Measurements from ENCODE around the gene FBN1.

Gene FBN1

GRCh38 chr15:48396020-48396419 lies 249.5 kb downstream of the FBN1 start:
- DNase-seq (ENCODE audit: low spot score), result no peak

DNA sequence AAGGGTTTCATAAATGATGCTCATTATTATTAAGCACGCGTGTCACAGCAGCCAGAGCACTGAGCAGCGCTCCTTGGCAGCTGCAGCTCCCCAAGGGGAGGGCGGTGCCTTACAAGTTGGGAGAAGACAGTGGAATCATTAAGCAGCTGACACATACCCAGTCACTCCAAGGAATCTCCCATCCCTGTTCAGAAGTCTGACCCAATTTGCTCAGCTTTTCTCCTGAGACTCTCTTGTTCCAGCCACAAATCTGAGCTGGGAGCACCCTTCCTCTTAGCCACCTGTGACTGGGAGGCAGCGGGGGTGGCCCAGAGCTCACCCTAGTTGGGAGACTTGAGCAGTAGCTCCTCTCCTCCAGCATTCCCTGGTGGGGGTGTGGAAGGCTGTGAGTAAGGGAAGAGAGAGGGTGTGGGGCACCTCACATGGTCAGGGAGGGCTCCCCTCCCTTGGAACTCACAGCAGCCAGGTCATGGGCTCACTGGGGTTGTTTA lies 249.9 kb downstream of the FBN1 start:
- DNase-seq (ENCODE audit: low spot score), result no peak

- no peak for DNase-seq (ENCODE audit: low spot score)
Observed at GRCh38 chr15:48394970-48395369, 250.5 kb downstream of the FBN1 start.

GRCh38 chr15:48393645-48394506 lies 251.6 kb downstream of the FBN1 start:
- DNase-seq (ENCODE audit: low spot score), result no peak

DNA sequence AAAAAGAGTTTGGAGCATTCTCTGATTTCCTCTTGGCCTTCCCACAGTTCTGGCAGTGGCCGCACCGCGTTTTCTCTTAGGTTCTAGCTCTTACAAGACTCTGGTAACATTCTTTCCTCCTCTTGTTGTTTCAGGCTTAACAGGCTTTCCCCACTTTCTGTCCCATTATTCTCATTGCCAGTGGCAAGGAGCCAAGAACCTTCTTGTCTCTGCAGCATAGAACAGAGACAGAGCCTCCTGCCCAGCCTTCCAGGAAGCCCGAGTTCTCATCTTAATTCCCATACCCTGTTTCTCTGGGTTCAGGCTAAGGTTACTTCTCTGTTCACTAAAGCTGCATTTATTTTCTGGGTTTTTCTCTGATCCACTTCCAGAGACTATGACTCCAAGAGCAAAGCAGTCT lies 253.2 kb downstream of the FBN1 start:
- DNase-seq (ENCODE audit: low spot score), result no peak

GRCh38 chr15:48391950-48392349 lies 253.6 kb downstream of the FBN1 start:
- DNase-seq (ENCODE audit: low spot score), result no peak

DNA sequence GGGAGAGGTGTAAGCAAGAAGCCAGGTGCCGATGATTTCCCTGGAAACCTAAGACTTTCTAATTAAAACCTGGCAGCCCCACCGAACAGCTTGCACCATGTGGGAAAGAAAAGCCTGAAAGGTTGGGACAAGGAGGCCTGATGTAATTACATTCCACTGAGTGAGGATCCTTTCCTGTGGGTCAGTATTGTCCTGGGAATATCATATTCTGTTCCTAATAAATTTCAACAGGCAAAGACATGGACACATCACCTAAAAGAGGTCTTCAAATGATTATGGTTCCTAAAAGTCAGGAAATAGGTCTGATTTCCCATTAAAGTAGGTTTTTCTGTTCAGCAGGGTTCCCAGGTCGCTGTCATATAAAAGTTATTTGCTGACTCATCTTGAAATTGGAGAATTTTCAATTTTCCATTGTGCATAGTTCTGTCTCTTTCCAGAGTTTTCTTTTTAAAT lies 255.8 kb downstream of the FBN1 start:
- DNase-seq (ENCODE audit: low spot score), result no peak

GRCh38 chr15:48388910-48389309 lies 256.6 kb downstream of the FBN1 start:
- no peak for DNase-seq (ENCODE audit: low spot score)

DNA sequence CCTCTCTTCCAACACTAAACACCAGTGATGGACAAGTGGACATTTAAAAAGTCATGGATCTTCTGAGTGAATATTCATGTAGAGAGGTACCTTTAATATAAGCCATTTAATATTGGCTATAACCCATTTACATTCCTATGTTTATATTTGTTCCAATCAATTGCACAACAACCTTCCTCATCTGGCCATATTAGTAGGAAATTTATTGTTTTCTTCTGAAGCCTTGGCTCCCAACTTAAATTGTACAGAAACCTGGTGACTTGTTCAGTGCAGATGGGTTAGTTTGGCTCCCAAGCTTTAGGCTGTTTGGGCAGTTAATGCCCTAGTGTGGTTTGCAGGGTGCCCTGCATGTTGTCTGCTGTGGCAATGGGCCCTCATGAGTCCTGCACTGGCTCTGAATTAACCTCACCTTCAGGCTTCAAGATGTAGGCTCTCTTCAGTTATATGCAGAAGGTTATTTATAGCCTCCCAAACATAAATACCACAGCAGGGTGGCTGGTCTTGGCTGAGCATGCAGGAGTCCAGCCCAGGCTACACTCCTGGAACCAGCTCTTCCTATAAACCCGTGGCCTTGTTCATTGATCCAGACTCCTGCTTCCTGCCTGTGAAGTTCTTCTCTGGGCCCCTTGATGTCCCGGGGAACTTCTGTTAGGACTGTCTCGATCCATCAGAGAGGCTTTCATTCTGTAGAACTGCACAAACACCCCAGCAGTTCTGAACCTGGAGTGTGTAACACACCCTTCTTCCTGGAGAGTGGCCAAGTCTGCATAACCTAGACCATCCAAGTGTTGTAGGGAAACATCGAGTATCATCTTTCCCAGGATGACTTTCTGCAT lies 257.3 kb downstream of the FBN1 start:
- no peak for DNase-seq (ENCODE audit: low spot score)

- DNase-seq (ENCODE audit: low spot score), result no peak
Observed at GRCh38 chr15:48385031-48385830, 260.3 kb downstream of the FBN1 start.

- DNase-seq (ENCODE audit: low spot score), result peak; percentile 17
Observed at GRCh38 chr15:48384616-48385015, 260.9 kb downstream of the FBN1 start.

DNA sequence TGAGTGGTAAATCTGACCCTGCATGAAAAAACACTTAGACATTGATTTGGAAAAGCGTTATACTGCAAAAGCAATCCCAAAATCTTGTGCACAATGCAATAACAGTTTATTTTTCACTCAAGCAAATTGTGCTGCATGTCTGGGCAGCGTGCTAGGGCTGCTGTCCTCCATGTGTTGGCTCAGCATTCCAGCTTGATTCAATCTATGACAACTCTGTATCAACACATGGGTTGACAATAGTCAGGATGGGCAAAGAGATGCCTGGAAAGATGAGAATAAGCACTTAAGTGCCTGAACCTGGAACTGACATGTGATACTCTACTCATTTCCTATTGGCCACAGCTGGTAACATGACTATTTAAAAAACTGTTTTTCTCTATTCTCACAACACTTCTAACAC lies 262.5 kb downstream of the FBN1 start:
- DNase-seq (ENCODE audit: low spot score), result no peak

DNA sequence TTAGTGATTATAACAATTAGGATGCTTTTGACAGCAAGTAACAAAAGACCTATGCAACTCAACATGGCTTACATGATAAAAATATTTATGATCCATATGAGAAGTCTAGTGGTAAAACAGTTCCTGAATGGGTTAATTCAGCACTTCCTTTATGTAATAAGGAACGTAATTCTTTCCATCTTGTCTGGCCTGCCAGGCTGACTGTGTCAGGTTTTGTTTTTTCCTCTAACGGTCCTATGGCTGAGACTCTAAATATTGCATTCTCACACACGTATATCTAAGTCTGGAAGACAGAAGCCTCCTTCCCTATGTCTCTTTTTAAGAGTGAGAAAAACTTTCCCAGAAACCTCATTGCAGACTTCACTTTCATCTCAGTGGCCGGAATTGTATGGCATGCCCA lies 263.6 kb downstream of the FBN1 start:
- DNase-seq (ENCODE audit: low spot score), result no peak

- DNase-seq (ENCODE audit: low spot score), result no peak
Observed at GRCh38 chr15:48380198-48380597, 265.3 kb downstream of the FBN1 start.

DNA sequence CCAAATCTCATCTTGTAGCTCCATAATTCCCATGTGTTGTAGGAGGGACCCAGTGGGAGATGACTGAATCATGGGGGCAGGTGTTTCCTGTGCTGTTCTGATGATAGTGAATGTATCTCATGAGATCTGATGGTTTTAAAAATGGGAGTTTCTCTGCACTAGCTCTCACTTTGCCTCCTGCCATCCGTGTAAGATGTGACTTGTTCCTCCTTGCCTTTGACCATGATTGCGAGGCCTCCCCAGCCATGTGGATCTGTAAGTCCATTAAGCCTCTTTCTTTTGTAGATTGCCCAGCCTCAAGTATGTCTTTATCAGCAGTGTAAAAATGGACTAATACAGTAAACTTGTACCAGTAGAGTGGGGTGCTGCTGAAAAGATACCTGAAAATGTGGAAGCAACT lies 269.7 kb downstream of the FBN1 start:
- DNase-seq (ENCODE audit: low spot score), result no peak

DNA sequence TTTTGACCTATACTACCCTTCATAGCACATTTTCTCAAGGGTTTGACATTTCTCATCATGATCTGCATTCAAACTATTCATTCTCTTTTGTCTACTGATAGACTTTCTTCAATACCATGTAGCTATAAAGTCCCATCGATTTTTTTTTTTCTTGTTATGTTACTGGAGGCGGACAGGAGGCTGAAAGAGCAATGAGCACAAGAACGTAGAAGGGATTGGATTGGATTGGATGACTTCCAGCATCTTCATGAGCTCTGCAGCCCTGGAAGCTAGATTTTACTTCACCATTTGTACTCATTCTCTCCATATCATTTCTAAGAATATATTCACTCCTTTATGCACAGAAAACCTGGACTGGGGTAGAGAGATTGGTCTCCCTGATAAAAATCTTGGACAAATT lies 271.0 kb downstream of the FBN1 start:
- DNase-seq (ENCODE audit: low spot score), result no peak

- DNase-seq (ENCODE audit: low spot score), result no peak
Observed at GRCh38 chr15:48373821-48374451, 271.6 kb downstream of the FBN1 start.

GRCh38 chr15:48371961-48372360 lies 273.5 kb downstream of the FBN1 start:
- no peak for DNase-seq (ENCODE audit: low spot score)

- DNase-seq (ENCODE audit: low spot score), result no peak
Observed at GRCh38 chr15:48371550-48371949, 274.0 kb downstream of the FBN1 start.

DNA sequence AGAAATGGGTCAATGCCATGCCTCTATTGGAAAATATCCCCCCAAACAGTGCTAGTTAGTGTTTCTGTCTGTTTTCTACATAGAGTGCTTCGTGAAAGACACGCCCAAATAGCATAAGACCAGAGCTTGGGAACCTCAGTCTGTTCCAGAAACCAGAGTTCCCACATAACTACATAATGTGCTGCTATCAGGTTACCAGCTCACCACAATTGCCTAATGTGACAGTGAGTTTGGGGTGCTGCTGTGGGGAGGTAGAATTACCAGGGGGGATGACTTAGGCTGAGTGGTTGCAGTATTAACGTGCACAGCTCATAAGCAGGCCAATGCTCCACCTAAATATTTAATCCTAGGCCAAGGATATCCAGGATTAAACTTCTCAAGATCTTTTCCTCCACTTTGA lies 275.0 kb downstream of the FBN1 start:
- peak; percentile 61 for DNase-seq (ENCODE audit: low spot score)

GRCh38 chr15:48367483-48367882 lies 278.0 kb downstream of the FBN1 start:
- no peak for DNase-seq (ENCODE audit: low spot score)

Measured in SW480 (cell line).